HepG2 (cell line): Measurements from ENCODE around the gene ZDHHC7. TPM values are rescaled to one million over a fixed set of nuclear protein-coding genes. Genes with fewer than 3 reads are reported as not detected.
A peak's percentile ranks its signal among the peaks of the same experiment; 100 is the strongest.

Experiments
- ASH2L ChIP-seq: fragments of 300-600, 200-600 bp; sonication (generic); IDR thresholded peaks from 2 replicates; pipeline ENCODE4 v1.7.0; 2017; ENCODE audit warnings: low read depth, mild to moderate bottlenecking, moderate library complexity, mixed read lengths, low read length; ENCODE audit not compliant: insufficient read length
- ELF4 ChIP-seq: sonication (generic); formaldehyde crosslinking; IDR thresholded peaks from 2 replicates; pipeline ENCODE4 v1.5.0; 2020; ENCODE audit warnings: missing genetic modification reagents, mild to moderate bottlenecking, moderate library complexity, borderline replicate concordance
- GLI4 ChIP-seq: sonication (generic); formaldehyde crosslinking; IDR thresholded peaks from 2 replicates; pipeline ENCODE4 v1.5.1; 2020; ENCODE audit warnings: missing genetic modification reagents, mild to moderate bottlenecking, moderate library complexity, borderline replicate concordance
- IKZF4 ChIP-seq: sonication (generic); formaldehyde crosslinking; IDR thresholded peaks from 2 replicates; pipeline ENCODE4 v1.5.1; 2020; ENCODE audit warnings: borderline replicate concordance, mild to moderate bottlenecking, low read depth, missing genetic modification reagents; ENCODE audit errors: not compliant biosample characterization
- IRF9 ChIP-seq: sonication (generic); formaldehyde crosslinking; IDR thresholded peaks from 2 replicates; pipeline ENCODE4 v1.8.0; 2022; ENCODE audit warnings: missing genetic modification reagents, mild to moderate bottlenecking, borderline replicate concordance
- KLF12 ChIP-seq: sonication (generic); formaldehyde crosslinking; IDR thresholded peaks from 2 replicates; pipeline ENCODE4 v1.4.0; 2020; ENCODE audit warnings: missing genetic modification reagents, borderline replicate concordance
- KLF6 ChIP-seq: IDR thresholded peaks from 2 replicates; pipeline ENCODE4 v1.8.0; 2016; ENCODE audit warnings: missing biosample characterization, missing genetic modification reagents
- NR2F6 ChIP-seq, 2 experiments: IDR thresholded peaks; 2 replicates each; pipeline ENCODE4 v1.6.1; 2016; ENCODE audit warnings: antibody characterized with exemption in 1 of 2, mild to moderate bottlenecking in 1 of 2
- SRSF1 ChIP-seq: fragments of 200-400 bp; formaldehyde crosslinking; optimal IDR thresholded peaks from 2 replicates; pipeline ENCODE3; 2017; ENCODE audit warnings: mild to moderate bottlenecking, low read depth, low read length, moderate library complexity
- STAT5B ChIP-seq: sonication (generic); formaldehyde crosslinking; IDR thresholded peaks from 2 replicates; pipeline ENCODE4 v1.4.0; 2020; ENCODE audit warnings: missing genetic modification reagents
- ZNF337 ChIP-seq: sonication (generic); formaldehyde crosslinking; IDR thresholded peaks from 2 replicates; pipeline ENCODE4 v1.5.1; 2020; ENCODE audit warnings: missing genetic modification reagents, low read depth, mild to moderate bottlenecking, borderline replicate concordance
- ZNF562 ChIP-seq: sonication (generic); formaldehyde crosslinking; IDR thresholded peaks from 2 replicates; pipeline ENCODE4 v1.8.0; 2022; ENCODE audit warnings: missing genetic modification reagents, borderline replicate concordance
- ZNF878 ChIP-seq: sonication (generic); formaldehyde crosslinking; IDR thresholded peaks from 2 replicates; pipeline ENCODE4 v1.8.1; 2023; ENCODE audit warnings: mild to moderate bottlenecking, missing genetic modification reagents, moderate library complexity
- polyA plus RNA-seq, 8 experiments: library from polyadenylated mRNA; depleted of rRNA in 3 of 8; stranded (reverse) in 7 of 8; unstranded in 1 of 8; fragments of >200 nt; fragmentation: Illumina TruSeq in 4 of 8; extraction: Trizol in 4 of 8; gene quantifications; 2 replicates each; pipeline versions ENCODE4 v1.2.1 to v1.2.3, GENCODE V29; 2011 to 2016; ENCODE audit warnings: low read depth in 4 of 8, missing spikeins in 1 of 8, mixed read lengths in 1 of 8; ENCODE audit not compliant: insufficient read depth in 1 of 8
- total RNA-seq, 5 experiments: library from RNA; depleted of rRNA; stranded (reverse); fragments of >200 nt; fragmentation: Illumina TruSeq; extraction: Trizol; gene quantifications; 2 replicates each; pipeline ENCODE4 v1.2.3, GENCODE V29; 2016; ENCODE audit warnings: low read depth in 1 of 5
- TF ChIP-seq, protein P1 (sequence below): sonication (generic); formaldehyde crosslinking; IDR thresholded peaks from 2 replicates; pipeline ENCODE4 v1.9.0; 2021; ENCODE audit warnings: missing genetic modification reagents, borderline replicate concordance
- TF ChIP-seq, protein P2 (sequence below): sonication (generic); formaldehyde crosslinking; IDR thresholded peaks from 2 replicates; pipeline ENCODE4 v1.4.0; 2020; ENCODE audit warnings: missing genetic modification reagents
- TF ChIP-seq, protein P3 (sequence below): sonication (generic); formaldehyde crosslinking; IDR thresholded peaks from 2 replicates; pipeline ENCODE4 v1.4.0; 2020; ENCODE audit warnings: missing genetic modification reagents
- TF ChIP-seq, protein P4 (sequence below), 2 experiments: sonication (generic) in 1 of 2; formaldehyde crosslinking in 1 of 2; IDR thresholded peaks; 2 replicates each; pipeline versions ENCODE4 v1.5.1 to v1.6.1; 2011 to 2020; ENCODE audit warnings: borderline replicate concordance in 1 of 2, low read depth in 1 of 2, low read length in 1 of 2, mild to moderate bottlenecking in 1 of 2, missing genetic modification reagents in 1 of 2, moderate library complexity in 1 of 2

Gene ZDHHC7
- total and polyA plus RNA-seq, 2 of the 13 experiments (the other 11 are each of a cell fraction or from before 2014, with no cell fraction given) = 46.8 to 67.6 TPM

DNA sequence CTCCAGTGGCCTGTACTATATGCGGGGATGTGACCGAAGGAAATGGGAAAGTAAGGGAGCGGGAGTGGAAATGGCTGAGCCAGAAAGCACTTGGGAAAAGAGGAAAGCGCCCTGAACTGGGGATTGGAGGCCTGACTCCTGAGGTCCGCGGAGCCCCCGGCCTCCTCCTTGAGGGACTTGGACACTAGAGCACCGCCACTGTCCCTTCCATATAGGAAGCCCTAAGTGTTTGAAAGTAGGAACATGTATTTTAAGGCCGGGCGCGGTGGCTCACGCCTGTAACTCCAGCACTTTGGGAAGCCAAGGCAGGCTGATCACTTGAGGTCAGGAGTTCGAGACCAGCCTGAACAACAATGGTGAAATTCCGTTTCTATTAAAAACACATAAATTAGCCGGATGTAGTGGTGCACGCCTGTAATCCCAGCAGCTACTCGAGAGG is 530 bp upstream of the ZDHHC7 start (continued):
- TF ChIP-seq, protein P1, sequence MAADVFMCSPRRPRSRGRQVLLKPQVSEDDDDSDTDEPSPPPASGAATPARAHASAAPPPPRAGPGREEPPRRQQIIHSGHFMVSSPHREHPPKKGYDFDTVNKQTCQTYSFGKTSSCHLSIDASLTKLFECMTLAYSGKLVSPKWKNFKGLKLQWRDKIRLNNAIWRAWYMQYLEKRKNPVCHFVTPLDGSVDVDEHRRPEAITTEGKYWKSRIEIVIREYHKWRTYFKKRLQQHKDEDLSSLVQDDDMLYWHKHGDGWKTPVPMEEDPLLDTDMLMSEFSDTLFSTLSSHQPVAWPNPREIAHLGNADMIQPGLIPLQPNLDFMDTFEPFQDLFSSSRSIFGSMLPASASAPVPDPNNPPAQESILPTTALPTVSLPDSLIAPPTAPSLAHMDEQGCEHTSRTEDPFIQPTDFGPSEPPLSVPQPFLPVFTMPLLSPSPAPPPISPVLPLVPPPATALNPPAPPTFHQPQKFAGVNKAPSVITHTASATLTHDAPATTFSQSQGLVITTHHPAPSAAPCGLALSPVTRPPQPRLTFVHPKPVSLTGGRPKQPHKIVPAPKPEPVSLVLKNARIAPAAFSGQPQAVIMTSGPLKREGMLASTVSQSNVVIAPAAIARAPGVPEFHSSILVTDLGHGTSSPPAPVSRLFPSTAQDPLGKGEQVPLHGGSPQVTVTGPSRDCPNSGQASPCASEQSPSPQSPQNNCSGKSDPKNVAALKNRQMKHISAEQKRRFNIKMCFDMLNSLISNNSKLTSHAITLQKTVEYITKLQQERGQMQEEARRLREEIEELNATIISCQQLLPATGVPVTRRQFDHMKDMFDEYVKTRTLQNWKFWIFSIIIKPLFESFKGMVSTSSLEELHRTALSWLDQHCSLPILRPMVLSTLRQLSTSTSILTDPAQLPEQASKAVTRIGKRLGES (CRISPR knock-in tag) = no peak
- TF ChIP-seq, protein P2, sequence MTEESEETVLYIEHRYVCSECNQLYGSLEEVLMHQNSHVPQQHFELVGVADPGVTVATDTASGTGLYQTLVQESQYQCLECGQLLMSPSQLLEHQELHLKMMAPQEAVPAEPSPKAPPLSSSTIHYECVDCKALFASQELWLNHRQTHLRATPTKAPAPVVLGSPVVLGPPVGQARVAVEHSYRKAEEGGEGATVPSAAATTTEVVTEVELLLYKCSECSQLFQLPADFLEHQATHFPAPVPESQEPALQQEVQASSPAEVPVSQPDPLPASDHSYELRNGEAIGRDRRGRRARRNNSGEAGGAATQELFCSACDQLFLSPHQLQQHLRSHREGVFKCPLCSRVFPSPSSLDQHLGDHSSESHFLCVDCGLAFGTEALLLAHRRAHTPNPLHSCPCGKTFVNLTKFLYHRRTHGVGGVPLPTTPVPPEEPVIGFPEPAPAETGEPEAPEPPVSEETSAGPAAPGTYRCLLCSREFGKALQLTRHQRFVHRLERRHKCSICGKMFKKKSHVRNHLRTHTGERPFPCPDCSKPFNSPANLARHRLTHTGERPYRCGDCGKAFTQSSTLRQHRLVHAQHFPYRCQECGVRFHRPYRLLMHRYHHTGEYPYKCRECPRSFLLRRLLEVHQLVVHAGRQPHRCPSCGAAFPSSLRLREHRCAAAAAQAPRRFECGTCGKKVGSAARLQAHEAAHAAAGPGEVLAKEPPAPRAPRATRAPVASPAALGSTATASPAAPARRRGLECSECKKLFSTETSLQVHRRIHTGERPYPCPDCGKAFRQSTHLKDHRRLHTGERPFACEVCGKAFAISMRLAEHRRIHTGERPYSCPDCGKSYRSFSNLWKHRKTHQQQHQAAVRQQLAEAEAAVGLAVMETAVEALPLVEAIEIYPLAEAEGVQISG (CRISPR knock-in tag) = no peak
- TF ChIP-seq ZNF878 (CRISPR knock-in tag) = 0 out of 2 replicates have a peak, but pooled peaks have one; percentile 37
- TF ChIP-seq IKZF4 (CRISPR knock-in tag) = no peak
- 0 out of 2 replicates have a peak, but pooled peaks have one; percentile 3 for TF ChIP-seq KLF6 (CRISPR knock-in tag)
- TF ChIP-seq NR2F6 (IDR thresholded peaks at IDR 0.05) = no peak
- TF ChIP-seq NR2F6 (CRISPR knock-in tag; IDR thresholded peaks at IDR 0.05) = no peak
- TF ChIP-seq, protein P3, sequence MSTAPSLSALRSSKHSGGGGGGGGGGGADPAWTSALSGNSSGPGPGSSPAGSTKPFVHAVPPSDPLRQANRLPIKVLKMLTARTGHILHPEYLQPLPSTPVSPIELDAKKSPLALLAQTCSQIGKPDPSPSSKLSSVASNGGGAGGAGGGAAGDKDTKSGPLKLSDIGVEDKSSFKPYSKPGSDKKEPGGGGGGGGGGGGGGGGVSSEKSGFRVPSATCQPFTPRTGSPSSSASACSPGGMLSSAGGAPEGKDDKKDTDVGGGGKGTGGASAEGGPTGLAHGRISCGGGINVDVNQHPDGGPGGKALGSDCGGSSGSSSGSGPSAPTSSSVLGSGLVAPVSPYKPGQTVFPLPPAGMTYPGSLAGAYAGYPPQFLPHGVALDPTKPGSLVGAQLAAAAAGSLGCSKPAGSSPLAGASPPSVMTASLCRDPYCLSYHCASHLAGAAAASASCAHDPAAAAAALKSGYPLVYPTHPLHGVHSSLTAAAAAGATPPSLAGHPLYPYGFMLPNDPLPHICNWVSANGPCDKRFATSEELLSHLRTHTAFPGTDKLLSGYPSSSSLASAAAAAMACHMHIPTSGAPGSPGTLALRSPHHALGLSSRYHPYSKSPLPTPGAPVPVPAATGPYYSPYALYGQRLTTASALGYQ (CRISPR knock-in tag) = 0 out of 2 replicates have a peak, but pooled peaks have one; percentile 6
- TF ChIP-seq ASH2L = peak; percentile 12
- TF ChIP-seq KLF12 (CRISPR knock-in tag) = no peak
- 0 out of 2 replicates have a peak, but pooled peaks have one; percentile 2 for TF ChIP-seq ZNF337 (CRISPR knock-in tag)
- TF ChIP-seq ELF4 = no peak
- TF ChIP-seq, protein P4, sequence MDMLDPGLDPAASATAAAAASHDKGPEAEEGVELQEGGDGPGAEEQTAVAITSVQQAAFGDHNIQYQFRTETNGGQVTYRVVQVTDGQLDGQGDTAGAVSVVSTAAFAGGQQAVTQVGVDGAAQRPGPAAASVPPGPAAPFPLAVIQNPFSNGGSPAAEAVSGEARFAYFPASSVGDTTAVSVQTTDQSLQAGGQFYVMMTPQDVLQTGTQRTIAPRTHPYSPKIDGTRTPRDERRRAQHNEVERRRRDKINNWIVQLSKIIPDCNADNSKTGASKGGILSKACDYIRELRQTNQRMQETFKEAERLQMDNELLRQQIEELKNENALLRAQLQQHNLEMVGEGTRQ (IDR thresholded peaks at IDR 0.05; ENCODE audit: low read depth, low read length) = no peak
- TF ChIP-seq, protein P4 (CRISPR knock-in tag; IDR thresholded peaks at IDR 0.05; ENCODE audit: borderline replicate concordance) = no peak
- no peak for TF ChIP-seq STAT5B
- TF ChIP-seq SRSF1 = no peak
- TF ChIP-seq ZNF562 (CRISPR knock-in tag) = no peak
- TF ChIP-seq GLI4 (CRISPR knock-in tag) = peak; percentile 74; the same call in 1 of the 2 replicates
- 0 out of 2 replicates have a peak, but pooled peaks have one; percentile 19 for TF ChIP-seq IRF9
